Measurements from ENCODE around the gene TSPYL6. TPM values are rescaled to one million over a fixed set of nuclear protein-coding genes. Genes with fewer than 3 reads are reported as not detected.

TSPYL6 gene
- total RNA-seq = not detected in 2 replicates

GRCh38 chr2:54256091-54256694 is at the start of gene TSPYL6:
TSS of gene TSPYL6 (minus strand) at chr2:54256229. CDS start at chr2:54256151, 78 bp downstream.

Other genes with a start within 250 kb of the TSPYL6 start
- gene ACYP2, start 140.6 kb downstream of the TSPYL6 start, total RNA-seq = 3.2 and 11.6 TPM in 2 replicates
- 80.3 and 93.9 TPM in 2 replicates for gene SPTBN1, start 200.1 kb upstream of the TSPYL6 start, total RNA-seq

Data from hair follicular keratinocyte (primary cell).